ENCODE data around the gene GPSM1. TPM values are rescaled to one million over a fixed set of nuclear protein-coding genes. Genes with fewer than 3 reads are reported as not detected.

GPSM1 gene
- total RNA-seq, 2 experiments from 2014 or later = 10.6 to 11.3 TPM

DNA sequence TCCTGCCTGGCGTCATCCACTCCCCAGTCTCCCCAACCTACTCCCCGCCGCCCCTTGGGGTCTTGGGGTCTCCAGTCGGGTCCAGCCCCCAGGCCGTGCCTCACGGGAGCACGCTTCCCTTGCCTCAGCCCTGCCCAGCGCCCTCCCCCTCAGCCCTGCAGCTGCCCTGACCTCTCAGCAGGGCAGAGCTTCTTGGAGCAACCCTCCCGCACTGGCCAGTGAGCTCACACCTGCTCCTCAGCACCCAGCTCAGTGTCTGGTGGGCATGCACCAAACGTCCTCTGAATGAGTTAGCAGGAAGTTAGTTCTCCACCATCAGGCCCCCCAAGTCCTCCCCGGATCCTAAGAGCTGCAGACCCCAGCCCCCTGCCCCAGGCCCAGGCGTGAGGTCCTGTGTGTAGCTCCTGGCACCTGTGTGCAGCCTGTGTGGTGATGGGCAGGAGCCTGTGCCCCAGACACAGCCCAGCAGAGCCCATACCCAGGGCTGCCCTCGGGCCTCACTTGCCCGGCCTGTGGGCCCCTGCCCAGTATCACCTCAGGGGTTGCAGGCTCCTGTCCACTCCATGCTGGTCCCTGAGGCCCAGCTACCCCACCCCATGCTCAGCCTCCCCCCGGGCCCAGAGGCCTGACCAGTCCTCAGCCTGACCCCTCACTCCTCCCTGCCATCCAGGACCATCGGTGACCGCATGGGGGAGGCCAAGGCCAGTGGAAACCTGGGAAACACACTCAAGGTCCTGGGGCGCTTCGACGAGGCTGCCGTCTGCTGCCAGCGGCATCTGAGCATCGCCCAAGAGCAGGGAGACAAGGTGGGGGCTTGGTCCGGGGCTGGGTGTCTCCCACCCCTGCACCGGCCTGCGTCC lies 8.2 kb downstream of the GPSM1 start:
- Mint-ChIP-seq H3K4me3 (no peak overlapping the region), H3K36me3 (no peaks in the 10 kb centered on the region), H3K27ac (no peak overlapping the region), H3K9me3 (no peaks in the 10 kb centered on the region), H3K27me3 (no peaks in the 10 kb centered on the region), H3K4me1 (ENCODE audit: low read depth) (no peaks in the 10 kb centered on the region)
- CTCF ChIA-PET = no interaction called here
- intact Hi-C loops (cut with micrococcal nuclease) = no loop called here
- no peak for DNase-seq
- POLR2A ChIA-PET = no interaction called here

DNA sequence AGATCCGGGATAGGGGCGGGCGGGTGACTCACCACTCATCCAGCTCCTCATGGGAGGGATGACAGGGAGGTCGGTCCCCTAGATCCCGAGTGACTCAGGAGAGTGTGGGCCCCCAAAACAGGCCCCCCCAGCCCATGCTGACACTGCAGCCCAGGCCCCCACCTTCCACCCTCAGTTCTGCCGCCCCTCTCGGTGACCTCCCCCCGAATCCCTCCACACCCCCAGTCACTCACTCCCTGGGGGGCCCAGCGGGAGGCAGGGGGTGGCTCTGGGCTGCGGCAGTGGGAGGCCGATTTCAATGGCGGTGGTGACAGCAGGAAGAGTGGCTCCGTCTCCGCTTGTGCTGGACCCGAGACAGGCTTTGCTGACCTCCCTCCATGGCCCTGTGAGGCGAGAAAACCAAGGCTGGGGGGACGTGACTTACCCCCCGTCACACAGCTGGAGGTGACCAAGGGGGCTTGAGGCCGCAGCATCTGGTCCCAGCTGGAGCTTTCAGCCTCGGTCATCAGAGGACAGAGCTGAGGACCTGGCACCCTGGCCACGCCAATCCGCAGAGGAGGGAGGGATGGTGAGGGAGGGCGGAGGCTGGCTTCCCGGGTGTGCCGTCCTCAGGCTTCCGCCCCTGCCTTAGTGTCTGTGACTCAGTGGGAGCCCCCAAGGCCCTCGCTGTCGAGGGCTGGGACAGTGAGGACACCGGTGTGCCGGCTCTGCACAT lies 9.0 kb downstream of the GPSM1 start:
- CTCF ChIA-PET = no interaction called here
- Mint-ChIP-seq H3K27ac (no peak overlapping the region), H3K4me1 (ENCODE audit: low read depth) (no peaks in the 10 kb centered on the region), H3K27me3 (no peaks in the 10 kb centered on the region), H3K9me3 (no peaks in the 10 kb centered on the region), H3K4me3 (no peak overlapping the region), H3K36me3 (no peaks in the 10 kb centered on the region)
- intact Hi-C loops (cut with micrococcal nuclease) = no loop called here
- POLR2A ChIA-PET = no interaction called here
- no peak for DNase-seq

DNA sequence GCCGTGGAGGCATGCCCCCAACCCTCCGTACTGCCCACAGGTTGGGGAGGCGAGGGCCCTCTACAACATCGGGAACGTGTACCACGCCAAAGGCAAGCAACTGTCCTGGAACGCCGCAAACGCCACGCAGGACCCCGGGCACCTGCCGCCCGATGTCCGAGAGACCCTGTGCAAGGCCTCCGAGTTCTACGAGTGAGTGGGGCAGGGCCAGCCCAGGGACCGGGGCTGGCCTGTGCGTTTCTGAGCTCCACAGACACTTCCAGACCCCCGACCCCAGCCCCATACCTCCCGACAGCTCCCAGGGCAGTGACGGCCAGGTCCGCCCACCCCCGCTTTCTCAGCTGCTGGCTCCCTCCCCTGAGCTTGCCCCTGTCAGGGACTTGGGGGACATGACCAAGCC lies 9.5 kb downstream of the GPSM1 start:
- H3K4me3 Mint-ChIP-seq = no peak overlapping the region
- H3K4me1 Mint-ChIP-seq (ENCODE audit: low read depth) = no peaks in the 10 kb centered on the region
- H3K27me3 Mint-ChIP-seq = no peaks in the 10 kb centered on the region
- DNase-seq = no peak
- H3K36me3 Mint-ChIP-seq = no peaks in the 10 kb centered on the region
- H3K9me3 Mint-ChIP-seq = no peaks in the 10 kb centered on the region
- ChIA-PET CTCF (interaction anchor here (0.9 kb wide), 1 partner anchor 9 kb away, joined by 3 read pairs; no protein-coding TSS in a partner anchor), POLR2A (no interaction called here)
- intact Hi-C loops (cut with micrococcal nuclease) = no loop called here
- no peak overlapping the region for H3K27ac Mint-ChIP-seq

DNA sequence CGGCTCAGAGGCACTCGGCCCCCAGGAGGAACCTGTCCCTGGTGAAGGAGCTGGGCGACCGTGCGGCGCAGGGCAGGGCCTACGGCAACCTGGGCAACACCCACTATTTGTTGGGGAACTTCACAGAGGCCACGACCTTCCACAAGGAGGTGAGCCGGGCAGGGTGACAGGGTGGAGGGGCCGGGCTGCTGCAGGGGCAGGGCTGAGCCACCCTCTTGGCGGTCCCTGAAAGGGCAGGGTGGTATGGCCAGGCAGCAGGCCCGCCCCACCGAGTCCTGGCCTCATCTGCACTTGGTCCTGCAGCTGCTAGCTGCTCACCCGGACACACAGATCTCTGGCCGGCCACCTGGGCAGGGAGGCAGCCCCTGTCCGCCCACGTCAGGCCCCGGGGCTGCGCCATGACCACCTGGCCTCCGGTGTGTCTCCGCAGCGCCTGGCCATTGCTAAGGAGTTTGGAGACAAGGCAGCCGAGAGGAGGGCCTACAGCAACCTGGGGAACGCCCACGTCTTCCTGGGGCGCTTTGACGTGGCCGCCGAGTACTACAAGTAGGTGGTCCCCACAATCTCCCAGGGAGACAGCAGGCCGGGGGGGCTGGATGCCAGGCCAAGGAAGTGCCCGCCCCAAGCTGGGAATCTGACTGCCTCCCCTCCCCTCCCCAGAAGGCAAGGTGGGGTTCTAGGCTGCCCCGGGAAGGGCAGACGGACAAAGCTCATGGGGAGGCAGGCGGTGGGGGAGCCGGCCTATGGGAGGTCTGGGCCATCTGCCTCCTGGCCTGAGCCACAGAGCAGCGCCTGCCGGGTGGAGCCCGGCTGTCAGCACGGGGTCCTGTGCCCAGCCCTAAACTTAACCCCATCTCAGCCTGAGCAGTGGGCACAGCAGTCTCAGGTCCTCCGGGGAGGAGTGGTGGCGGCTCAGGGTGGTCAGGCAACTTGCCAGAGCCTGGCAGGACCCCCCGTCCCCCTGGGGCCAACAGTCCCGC lies 10.4 kb downstream of the GPSM1 start:
- POLR2A ChIA-PET = no interaction called here
- H3K9me3 Mint-ChIP-seq = no peaks in the 10 kb centered on the region
- H3K4me1 Mint-ChIP-seq (ENCODE audit: low read depth) = no peaks in the 10 kb centered on the region
- H3K36me3 Mint-ChIP-seq = no peaks in the 10 kb centered on the region
- no peak for DNase-seq
- H3K27ac Mint-ChIP-seq = no peak overlapping the region
- H3K4me3 Mint-ChIP-seq = no peak overlapping the region
- intact Hi-C loops (cut with micrococcal nuclease) = no loop called here
- CTCF ChIA-PET = interaction anchor here (0.8 to 0.9 kb wide), 2 partner anchors 8 to 26 kb away, joined by 3 to 4 read pairs; partner anchors contain the start of gene DNLZ
- H3K27me3 Mint-ChIP-seq = no peaks in the 10 kb centered on the region

DNA sequence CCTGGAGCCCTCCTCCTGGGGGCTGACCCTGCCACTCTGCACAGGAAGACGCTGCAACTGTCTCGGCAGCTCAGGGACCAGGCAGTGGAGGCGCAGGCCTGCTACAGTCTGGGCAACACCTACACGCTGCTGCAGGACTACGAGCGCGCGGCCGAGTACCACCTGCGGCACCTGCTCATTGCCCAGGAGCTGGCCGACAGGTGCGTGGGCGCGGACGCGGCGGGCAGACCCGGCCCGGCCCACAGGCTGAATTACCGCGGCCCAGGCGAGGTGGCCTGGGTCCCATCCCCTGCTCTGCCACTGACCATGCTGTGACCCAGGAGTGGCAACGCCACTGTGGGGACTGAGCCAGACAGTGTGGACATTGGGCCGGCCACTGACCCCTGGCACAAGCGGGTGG lies 11.2 kb downstream of the GPSM1 start:
- CTCF ChIA-PET = interaction anchor here (0.8 kb wide), 1 partner anchor 25 kb away, joined by 4 read pairs; the partner anchor contains the start of gene DNLZ

DNA sequence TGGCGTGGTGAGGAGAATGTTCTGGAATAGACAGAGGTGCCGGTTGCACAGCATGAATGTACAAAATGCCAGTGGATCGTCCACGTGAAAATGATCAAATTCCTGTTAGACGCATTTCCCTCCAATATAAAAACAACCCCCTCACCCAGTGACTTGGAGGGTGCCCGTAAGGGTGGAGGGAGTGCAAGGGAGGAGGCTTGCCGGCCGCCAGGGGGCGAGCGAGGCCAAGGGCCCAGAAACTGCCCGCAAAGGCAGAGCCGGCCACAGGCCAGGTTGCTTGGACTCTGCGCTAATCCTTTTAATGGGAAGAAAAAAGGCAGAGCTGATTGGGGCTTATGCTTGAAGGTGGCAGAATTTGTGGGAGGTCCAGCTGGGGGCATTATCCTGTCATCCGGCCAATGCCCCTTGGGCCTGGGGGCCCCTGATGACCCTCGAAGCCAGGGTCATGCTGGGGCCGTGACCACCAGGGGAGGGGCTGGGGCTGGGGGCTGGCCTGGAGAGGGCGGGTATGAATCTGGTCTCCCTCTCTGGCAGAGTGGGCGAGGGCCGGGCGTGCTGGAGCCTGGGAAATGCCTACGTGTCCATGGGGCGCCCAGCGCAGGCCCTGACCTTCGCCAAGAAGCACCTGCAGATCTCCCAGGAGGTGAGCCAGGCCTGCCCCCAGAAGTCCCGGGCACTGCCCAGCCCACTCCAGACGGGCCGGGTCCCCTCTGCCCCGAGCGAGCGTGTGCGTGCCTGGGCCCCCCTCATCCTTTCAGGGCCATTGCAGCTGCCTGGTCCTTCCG lies 12.0 kb downstream of the GPSM1 start:
- intact Hi-C loops (cut with micrococcal nuclease) = no loop called here
- Mint-ChIP-seq H3K4me3 (no peak overlapping the region), H3K4me1 (ENCODE audit: low read depth) (no peaks in the 10 kb centered on the region), H3K27me3 (no peaks in the 10 kb centered on the region), H3K36me3 (no peaks in the 10 kb centered on the region), H3K9me3 (no peaks in the 10 kb centered on the region), H3K27ac (no peak overlapping the region)
- DNase-seq = peak; percentile 43
- ChIA-PET POLR2A (no interaction called here), CTCF (no interaction called here)

More for the DNA sequence above, 11.2 kb downstream of the GPSM1 start:
- Mint-ChIP-seq H3K4me1 (ENCODE audit: low read depth) (no peaks in the 10 kb centered on the region), H3K27me3 (no peaks in the 10 kb centered on the region), H3K4me3 (no peak overlapping the region), H3K36me3 (no peaks in the 10 kb centered on the region), H3K27ac (no peak overlapping the region), H3K9me3 (no peaks in the 10 kb centered on the region)
- intact Hi-C loops (cut with micrococcal nuclease) = no loop called here
- POLR2A ChIA-PET = no interaction called here
- no peak for DNase-seq

DNA sequence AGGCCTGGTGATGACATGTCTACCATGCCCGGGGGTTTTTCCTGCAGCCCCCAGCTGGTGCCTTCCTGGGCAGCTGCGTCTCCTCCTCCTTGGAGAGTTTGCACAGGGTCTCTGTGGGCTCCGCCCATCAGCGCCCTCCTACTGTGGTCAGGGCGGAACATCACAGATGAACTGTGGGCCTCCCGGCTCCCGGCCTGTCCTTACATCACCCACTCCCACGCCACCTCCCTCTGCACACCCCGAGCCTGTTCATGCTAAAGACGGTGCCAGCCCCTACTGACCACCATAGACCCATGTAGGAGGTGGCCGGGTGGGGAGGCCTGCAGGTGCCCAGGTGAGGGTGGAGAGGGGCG lies 12.6 kb downstream of the GPSM1 start:
- no peaks in the 10 kb centered on the region for H3K9me3 Mint-ChIP-seq
- CTCF ChIA-PET = no interaction called here
- intact Hi-C loops (cut with micrococcal nuclease) = no loop called here

DNA sequence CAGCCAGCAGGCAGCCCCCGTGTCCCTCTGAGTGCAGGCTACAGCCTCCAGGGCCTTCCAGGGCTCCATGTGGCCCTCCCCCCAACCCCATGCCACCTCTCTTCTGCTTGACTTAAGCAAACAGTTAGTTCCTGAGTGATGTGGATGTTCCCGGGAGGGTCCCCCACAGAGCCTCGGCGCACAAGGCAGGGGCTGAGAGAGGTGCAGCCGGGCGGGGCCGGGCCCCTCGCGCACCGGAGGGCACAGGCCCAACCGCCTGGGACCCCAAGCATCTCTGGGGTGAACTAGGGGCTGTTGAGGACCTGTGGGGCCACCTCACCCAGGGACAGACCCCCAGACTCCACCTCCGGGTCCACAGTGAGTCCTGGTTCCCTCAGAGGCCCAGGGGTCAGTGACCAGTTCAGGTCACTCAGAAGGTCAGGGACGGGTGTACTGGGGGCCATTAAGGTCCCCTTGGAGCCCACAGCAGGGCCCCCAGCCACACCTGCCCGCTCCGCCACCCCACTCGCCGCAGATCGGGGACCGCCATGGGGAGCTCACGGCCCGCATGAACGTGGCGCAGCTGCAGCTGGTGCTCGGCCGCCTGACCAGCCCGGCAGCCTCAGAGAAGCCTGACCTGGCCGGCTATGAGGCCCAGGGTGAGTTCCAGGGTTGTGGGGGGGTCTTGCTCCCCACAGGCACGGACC lies 13.2 kb downstream of the GPSM1 start:
- no peak for DNase-seq
- no peaks in the 10 kb centered on the region for H3K27me3 Mint-ChIP-seq
- H3K4me1 Mint-ChIP-seq (ENCODE audit: low read depth) = no peaks in the 10 kb centered on the region
- no peak overlapping the region for H3K4me3 Mint-ChIP-seq
- ChIA-PET POLR2A (no interaction called here), CTCF (no interaction called here)
- intact Hi-C loops (cut with micrococcal nuclease) = no loop called here
- no peak overlapping the region for H3K27ac Mint-ChIP-seq
- no peaks in the 10 kb centered on the region for H3K9me3 Mint-ChIP-seq
- no peaks in the 10 kb centered on the region for H3K36me3 Mint-ChIP-seq

More for the DNA sequence above, 12.6 kb downstream of the GPSM1 start:
- H3K27me3 Mint-ChIP-seq = no peaks in the 10 kb centered on the region
- DNase-seq = no peak
- POLR2A ChIA-PET = no interaction called here
- no peaks in the 10 kb centered on the region for H3K36me3 Mint-ChIP-seq
- H3K27ac Mint-ChIP-seq = no peak overlapping the region
- no peaks in the 10 kb centered on the region for H3K4me1 Mint-ChIP-seq (ENCODE audit: low read depth)
- no peak overlapping the region for H3K4me3 Mint-ChIP-seq

DNA sequence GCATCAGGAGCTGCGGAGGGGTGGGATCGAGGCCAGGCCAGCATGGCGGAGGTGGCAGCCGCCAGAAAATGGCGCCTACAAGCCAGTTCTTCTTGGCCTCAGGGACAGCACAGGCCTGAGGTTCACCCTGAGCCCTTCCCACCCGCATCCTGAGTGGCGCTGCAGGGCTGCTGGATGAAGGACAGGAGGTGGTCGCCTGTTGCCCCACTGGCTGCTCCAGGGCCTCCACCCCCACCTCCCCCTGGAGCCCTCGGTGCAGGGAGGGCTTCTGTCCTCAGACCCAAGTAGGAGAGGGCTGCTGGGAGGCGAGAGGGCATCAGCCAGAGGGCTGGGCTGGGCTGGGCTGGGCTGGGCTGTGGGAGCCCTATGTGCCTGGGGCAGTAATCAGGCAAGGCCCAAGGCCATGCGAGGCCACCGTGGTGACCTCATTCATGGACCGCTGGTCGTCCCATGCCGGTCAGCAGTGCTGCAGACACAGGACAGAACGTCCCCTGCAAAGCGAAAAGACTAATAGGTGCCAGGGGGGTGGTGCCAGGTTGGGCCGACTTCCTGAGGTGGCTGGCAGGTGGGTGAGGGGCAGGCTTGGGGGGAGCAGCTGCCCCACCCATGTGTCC lies 13.8 kb downstream of the GPSM1 start:
- Mint-ChIP-seq H3K9me3 (no peaks in the 10 kb centered on the region), H3K36me3 (no peaks in the 10 kb centered on the region), H3K4me1 (ENCODE audit: low read depth) (no peaks in the 10 kb centered on the region), H3K27me3 (no peaks in the 10 kb centered on the region), H3K4me3 (no peak overlapping the region), H3K27ac (no peak overlapping the region)
- intact Hi-C loops (cut with micrococcal nuclease) = no loop called here
- DNase-seq = no peak
- ChIA-PET POLR2A (no interaction called here), CTCF (no interaction called here)

DNA sequence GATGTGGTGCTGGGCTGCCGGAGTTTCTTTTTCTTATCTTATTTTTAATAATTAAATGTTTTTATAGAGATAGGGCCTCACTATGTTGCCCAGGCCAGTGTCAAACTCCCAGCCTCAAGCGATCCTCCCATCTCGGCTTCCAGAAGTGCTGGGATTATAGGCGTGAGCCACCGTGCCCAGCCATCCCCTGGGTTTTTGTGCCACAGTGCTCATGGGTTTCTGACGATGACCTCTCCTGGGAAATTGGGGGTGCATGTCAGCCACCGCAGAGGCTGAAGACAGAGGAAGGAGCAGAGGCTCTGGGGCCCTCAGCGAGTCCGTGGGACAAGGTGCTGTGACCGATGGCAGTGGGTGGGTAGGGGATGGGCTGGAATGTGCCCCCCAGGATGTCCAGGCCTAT lies 14.4 kb downstream of the GPSM1 start:
- Mint-ChIP-seq H3K9me3 (no peaks in the 10 kb centered on the region), H3K4me1 (ENCODE audit: low read depth) (no peaks in the 10 kb centered on the region), H3K4me3 (no peak overlapping the region), H3K36me3 (no peaks in the 10 kb centered on the region), H3K27me3 (no peaks in the 10 kb centered on the region), H3K27ac (no peak overlapping the region)
- no peak for DNase-seq
- ChIA-PET CTCF (no interaction called here), POLR2A (no interaction called here)
- intact Hi-C loops (cut with micrococcal nuclease) = no loop called here
